GM18526 (cell line): ENCODE data around the gene TMEM263.

ENCODE experiments used
- POLR2A ChIP-seq: IDR thresholded peaks from 3 replicates; pipeline ENCODE4 v1.6.1; 2011; ENCODE audit not compliant: insufficient read length; ENCODE audit errors: extremely low read depth

The TMEM263 gene

GRCh38 chr12:106975993-106976658 is 20.4 kb downstream of the TMEM263 start:
- TF ChIP-seq POLR2A, result no peak

DNA sequence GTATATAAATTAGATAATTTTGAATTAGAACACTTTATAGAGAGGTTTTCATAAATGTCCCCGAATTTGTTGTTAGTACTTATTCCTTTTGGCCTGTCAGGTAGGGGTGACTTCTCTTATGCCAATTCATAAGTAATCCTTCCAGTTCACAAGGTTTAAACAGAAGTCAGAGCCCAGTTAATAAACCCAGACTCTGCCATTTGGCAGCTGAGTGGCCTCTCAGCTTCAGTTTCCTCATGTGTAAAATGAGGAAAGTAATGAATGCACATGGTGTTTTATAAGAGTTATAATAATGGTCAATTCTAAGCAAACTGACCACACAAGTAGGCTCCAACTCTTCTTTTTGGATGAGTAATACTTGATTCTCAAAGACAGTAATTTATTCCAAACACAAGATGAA is 21.0 kb downstream of the TMEM263 start:
- no peak for TF ChIP-seq POLR2A

DNA sequence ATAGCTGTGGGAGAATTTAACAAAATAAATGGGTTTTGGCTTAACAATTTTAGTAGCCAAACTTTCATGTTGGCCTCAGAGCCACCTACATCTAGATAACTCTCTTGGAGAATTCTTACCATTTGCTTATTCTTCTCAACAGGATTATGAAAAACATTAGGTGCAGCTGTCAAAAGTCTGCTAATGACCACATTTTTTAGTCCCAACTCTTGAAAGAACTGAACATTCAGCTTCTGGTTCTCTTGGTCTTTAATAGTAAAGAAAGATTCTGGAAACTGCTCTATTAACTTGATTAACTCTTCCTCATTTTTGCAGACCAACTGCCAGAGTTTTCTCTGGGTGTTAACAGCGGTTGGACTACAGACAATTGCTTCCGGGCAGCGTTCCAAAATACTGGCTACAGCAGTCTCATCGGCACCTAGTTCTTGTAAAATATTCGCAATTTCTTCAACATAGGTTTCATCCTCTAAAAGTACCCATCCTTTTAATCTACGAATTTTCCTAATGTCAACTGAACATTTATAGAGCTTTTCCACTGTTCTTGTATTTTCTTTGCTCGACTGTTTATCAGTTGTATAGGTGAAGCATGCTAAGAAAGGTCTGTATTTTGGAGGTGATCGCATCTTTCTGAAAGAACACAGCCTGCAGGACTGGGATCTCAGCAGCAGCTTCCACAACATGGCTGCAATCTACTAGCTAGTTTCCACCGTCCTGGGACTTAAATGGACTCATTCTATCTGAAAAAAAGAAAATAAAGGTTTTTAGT is 22.5 kb downstream of the TMEM263 start:
- no peak for TF ChIP-seq POLR2A

GRCh38 chr12:106980944-106981343 is 25.2 kb downstream of the TMEM263 start:
- TF ChIP-seq POLR2A, result no peak

DNA sequence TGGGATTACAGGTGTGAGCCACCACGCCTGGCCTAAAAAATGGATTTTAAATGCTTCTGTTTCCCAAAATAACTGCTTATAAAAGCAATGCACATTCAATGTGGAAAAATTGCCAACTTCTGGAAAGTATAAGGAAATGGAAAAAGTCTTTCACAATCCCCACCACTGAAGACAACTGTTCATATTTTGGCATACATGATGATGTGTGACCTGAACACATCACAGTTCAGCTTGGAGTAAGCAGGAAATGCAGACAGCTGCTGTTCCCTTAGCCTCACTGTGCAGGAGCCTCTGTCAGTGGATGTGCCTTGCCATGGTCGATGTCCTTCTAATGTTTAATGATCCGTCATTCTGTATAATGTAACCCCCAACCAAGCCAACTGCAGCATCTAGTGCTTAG is 26.1 kb downstream of the TMEM263 start:
- no peak for TF ChIP-seq POLR2A

DNA sequence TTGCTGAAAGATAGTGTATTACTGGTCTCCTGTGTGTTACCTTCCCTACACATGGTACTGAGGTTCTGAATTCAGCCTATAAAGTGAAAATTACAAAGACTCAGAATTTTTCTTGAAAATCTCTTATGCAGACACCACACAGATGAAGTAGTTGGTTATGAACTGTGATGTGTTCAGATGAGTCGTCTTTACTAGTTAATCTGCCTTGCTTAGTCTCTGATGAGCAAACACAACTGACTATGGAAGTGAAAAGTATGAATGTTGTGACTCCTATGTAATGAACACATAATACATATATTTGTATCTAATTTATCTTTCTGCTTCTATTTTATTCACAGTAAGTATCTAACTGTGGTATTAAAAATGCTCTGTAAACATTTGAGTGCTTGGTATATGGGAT is 26.5 kb downstream of the TMEM263 start:
- no peak for TF ChIP-seq POLR2A

DNA sequence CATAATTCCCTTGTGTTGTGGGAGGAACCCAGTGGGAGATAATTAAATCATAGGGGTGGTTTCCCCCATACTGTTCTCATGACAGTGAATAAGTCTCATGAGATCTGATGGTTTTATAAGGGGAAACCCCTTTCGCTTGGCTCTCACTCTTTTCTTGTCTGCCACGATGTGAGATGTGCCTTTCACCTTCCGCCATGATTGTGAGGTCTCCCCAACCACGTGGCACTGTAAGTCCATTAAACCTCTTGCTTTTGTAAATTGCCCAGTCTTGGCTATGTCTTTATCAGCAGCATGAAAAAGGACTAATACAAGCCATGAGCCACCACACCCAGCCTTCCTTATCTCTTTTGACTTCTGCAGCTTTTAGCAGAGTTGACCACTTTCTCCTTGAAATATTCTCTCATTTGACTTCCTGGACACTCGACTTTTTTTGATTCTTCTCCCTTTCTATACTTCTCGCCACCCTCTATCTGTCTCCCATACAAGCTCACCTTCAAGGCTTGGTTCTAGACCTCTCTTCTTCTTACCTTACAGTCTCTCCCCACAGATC is 29.0 kb downstream of the TMEM263 start:
- TF ChIP-seq POLR2A, result no peak

DNA sequence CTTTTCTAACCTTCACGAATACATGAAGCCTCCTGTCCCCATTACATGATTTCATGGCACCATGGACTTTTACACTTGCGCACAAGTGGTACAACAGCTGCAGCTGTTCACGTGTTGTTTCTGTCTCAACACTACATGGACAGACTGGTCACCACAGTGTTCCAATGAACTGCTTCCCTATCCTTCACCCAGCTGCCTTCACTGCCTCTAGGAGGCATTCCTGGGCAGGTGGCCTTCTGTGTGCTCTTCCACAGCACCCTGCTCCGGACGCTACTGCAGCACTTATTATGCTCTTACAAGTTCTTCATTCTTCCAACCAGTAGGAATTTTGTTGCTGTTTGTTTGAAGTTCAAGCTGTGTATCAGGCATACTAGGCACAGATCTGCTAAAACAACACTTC is 29.8 kb downstream of the TMEM263 start:
- TF ChIP-seq POLR2A, result no peak

- TF ChIP-seq POLR2A, result no peak
Observed at GRCh38 chr12:106986135-106986534, 30.4 kb downstream of the TMEM263 start.

- TF ChIP-seq POLR2A, result no peak
Observed at GRCh38 chr12:106986625-106987389, 31.1 kb downstream of the TMEM263 start, which contains the start of gene MTERF2. Gene MTERF2 (minus strand): TSS chr12:106987146. CDS start chr12:106978714, 8,432 bp downstream.

GRCh38 chr12:106987846-106988245 is 32.1 kb downstream of the TMEM263 start:
- TF ChIP-seq POLR2A, result no peak

DNA sequence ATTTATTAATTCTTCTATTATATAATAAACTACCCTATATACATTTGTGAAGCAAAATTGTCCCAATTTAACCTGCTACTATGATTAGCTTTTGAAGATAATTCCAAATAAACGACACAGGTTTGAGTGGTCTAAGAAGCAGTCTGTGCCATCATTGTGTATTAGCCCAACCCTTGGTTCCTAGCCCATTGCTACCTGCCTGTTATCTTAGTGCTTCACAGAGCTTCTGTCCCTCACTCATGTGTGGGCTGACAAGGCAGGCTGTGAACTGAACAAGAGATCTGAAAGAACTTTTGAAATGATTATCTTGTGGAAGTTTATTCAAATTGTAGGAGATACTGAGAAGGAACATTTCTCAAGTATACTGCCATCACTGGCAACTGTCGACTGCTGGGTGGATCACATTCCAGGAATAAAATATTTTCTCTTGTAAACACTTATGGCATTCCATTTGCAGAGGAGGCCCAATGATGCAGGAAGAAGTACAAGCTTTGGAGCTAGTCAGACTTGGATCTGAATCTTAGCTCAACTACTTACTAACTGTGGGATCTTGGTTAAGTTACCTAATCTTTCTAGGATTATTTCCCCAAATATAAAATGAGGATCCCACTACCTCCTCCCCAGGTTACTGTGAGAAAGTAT is 39.0 kb downstream of the TMEM263 start:
- no peak for TF ChIP-seq POLR2A

DNA sequence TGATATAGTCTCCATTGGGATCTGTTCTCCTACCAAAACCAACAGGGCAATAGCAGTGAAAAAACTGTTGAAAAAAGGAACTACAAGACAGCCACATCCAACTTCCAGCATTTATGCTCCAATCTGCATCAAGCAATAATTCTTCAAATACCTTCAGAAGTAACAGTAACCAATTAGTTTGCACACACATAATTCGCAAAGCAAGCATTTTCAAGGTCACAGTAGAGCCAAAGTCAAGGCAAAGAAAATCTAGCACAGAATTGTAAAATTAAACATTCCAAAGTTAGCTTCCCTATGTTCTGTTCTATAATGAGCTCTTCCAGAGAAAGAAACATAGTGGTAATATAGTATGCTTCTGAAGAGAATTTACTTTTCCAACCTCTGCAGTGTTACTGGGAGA is 42.2 kb downstream of the TMEM263 start:
- TF ChIP-seq POLR2A, result no peak

GRCh38 chr12:106999446-106999845 is 43.7 kb downstream of the TMEM263 start:
- TF ChIP-seq POLR2A, result no peak

- TF ChIP-seq POLR2A, result no peak
Observed at GRCh38 chr12:107007411-107007810, 51.7 kb downstream of the TMEM263 start.
